ENCODE data around the gene SEC14L2. TPM values are rescaled to one million over a fixed set of nuclear protein-coding genes. Genes with fewer than 3 reads are reported as not detected.

The SEC14L2 gene
- total RNA-seq, 1 donor from 2014 or later, result 10.8 TPM

DNA sequence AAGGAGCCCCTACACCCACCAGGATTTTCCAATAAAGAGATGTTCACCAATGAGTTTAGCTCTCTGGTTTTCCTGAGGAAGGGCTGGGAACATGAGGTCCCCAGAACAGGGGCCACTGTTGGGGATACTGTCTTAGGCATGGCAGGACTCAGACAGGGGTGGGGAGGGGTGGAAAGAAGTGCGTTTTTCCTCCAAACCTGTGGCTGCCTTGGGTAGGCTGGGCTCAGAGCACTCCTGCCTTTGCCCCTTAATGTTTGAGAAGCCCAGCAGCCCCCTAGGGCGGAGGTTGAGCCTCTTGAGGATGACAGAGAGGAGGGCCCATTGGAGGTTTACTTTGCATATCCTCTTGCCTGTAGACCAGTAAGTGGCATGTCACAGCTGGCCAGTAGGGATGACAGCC, 39.4 kb downstream of the SEC14L2 start:
- Mint-ChIP-seq H3K4me1 (peaks cover 9% of the 10 kb centered on the region), H3K4me3 (no peak overlapping the region), H3K36me3 (ENCODE audit: low read depth) (no peaks in the 10 kb centered on the region), H3K27me3 (ENCODE audit: low read depth) (peaks cover 5% of the 10 kb centered on the region), H3K9me3 (no peaks in the 10 kb centered on the region), H3K27ac (ENCODE audit: unreplicated experiment) (no peak overlapping the region)
- TF ChIP-seq, protein P1, sequence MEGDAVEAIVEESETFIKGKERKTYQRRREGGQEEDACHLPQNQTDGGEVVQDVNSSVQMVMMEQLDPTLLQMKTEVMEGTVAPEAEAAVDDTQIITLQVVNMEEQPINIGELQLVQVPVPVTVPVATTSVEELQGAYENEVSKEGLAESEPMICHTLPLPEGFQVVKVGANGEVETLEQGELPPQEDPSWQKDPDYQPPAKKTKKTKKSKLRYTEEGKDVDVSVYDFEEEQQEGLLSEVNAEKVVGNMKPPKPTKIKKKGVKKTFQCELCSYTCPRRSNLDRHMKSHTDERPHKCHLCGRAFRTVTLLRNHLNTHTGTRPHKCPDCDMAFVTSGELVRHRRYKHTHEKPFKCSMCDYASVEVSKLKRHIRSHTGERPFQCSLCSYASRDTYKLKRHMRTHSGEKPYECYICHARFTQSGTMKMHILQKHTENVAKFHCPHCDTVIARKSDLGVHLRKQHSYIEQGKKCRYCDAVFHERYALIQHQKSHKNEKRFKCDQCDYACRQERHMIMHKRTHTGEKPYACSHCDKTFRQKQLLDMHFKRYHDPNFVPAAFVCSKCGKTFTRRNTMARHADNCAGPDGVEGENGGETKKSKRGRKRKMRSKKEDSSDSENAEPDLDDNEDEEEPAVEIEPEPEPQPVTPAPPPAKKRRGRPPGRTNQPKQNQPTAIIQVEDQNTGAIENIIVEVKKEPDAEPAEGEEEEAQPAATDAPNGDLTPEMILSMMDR (conservative IDR thresholded peaks at IDR 0.05), result no peak
- no peak for DNase-seq (ENCODE audit: low read depth, low spot score)

DNA sequence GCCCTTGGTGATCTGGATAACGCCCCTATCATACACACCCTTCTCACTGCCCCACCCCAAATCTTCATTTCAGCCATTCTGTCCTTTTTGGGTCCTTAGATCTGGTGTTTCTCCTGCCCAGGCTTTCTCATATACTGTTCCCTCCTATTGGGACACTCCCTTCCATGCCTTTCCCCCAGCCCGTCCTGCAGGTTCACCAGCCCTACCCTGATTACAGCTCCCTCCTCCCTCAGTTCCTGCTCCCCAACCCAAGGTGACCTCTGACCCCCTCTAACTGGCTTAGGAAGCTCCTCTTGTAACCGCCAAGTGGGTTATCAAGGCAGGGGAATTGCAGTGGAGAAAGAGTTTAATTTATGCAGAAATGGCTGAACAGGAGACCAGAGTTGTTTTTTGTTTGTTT, 41.7 kb downstream of the SEC14L2 start:
- Mint-ChIP-seq H3K36me3 (ENCODE audit: low read depth) (no peaks in the 10 kb centered on the region), H3K4me3 (no peak overlapping the region), H3K9me3 (no peaks in the 10 kb centered on the region), H3K27me3 (ENCODE audit: low read depth) (peaks cover 5% of the 10 kb centered on the region), H3K4me1 (peaks cover 9% of the 10 kb centered on the region), H3K27ac (ENCODE audit: unreplicated experiment) (peak overlapping the region; percentile 60)
- TF ChIP-seq, protein P1 (conservative IDR thresholded peaks at IDR 0.05), result no peak
- DNase-seq (ENCODE audit: low read depth, low spot score), result no peak

DNA sequence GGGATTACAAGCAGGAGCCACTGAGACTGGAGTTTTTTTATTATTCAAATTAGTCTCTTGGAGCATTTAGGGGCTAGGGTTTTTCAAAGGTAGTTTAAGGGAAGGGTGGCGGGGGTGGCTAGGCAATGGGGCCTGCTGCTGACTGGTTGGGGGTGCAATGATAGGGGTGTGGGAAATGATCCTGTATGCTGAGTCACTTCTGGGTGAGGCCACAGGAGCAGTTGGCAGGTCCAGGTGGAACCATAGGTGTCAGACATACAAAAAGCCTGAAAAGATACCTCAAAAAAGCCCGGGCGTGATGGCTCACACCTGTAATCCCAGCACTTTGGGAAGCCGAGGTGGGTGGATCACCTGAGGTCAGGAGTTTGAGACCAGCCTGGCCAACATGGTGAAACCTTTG, 42.4 kb downstream of the SEC14L2 start:
- H3K36me3 Mint-ChIP-seq (ENCODE audit: low read depth), result no peaks in the 10 kb centered on the region
- H3K4me1 Mint-ChIP-seq, result peaks cover 9% of the 10 kb centered on the region
- no peaks in the 10 kb centered on the region for H3K9me3 Mint-ChIP-seq
- peaks cover 5% of the 10 kb centered on the region for H3K27me3 Mint-ChIP-seq (ENCODE audit: low read depth)
- TF ChIP-seq, protein P1 (conservative IDR thresholded peaks at IDR 0.05), result no peak
- no peak overlapping the region for H3K4me3 Mint-ChIP-seq
- H3K27ac Mint-ChIP-seq (ENCODE audit: unreplicated experiment), result no peak overlapping the region
- DNase-seq (ENCODE audit: low read depth, low spot score), result no peak

DNA sequence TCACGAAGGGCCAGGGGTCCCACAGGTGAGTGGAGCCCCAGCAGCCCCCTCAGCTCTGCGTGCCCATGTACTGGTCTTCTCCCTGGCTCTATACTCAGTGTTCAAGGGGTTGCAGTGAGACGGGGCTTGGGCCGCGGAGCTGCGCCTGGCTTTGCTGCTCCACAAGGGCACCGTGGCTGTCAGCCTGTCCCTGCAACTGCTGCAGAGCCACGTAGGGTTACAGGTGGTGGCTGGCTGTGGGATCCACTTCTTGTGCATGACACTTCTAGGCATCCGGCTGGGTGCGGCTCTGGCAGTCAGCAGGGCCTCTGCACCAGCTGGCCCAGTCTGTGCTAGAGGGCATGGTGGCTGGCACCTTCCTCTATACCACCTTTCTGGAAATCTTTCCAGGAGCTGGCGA, 43.0 kb downstream of the SEC14L2 start:
- Mint-ChIP-seq H3K27me3 (ENCODE audit: low read depth) (peaks cover 5% of the 10 kb centered on the region), H3K27ac (ENCODE audit: unreplicated experiment) (no peak overlapping the region), H3K4me3 (no peak overlapping the region), H3K4me1 (peaks cover 12% of the 10 kb centered on the region), H3K36me3 (ENCODE audit: low read depth) (no peaks in the 10 kb centered on the region), H3K9me3 (no peaks in the 10 kb centered on the region)
- TF ChIP-seq, protein P1 (conservative IDR thresholded peaks at IDR 0.05), result no peak
- DNase-seq (ENCODE audit: low read depth, low spot score), result no peak

DNA sequence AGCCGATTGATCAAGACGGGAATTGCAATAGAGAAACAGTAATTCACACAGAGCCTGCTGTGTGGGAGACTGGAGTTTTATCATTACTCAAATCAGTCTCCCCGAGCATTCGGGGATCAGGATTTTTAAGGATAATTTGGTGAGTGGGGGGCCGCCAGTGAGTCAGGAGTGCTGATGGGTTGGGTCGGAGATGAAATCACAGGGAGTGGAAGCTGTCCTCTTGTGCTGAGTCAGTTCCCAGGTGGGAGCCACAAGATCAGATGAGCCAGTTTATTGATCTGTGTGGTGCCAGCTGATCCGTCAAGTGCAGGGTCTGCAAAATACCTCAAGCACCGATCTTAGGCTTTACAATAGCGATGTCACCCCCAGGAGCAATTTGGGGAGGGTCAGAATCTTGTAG, 44.3 kb downstream of the SEC14L2 start:
- TF ChIP-seq, protein P1 (conservative IDR thresholded peaks at IDR 0.05), result no peak
- Mint-ChIP-seq H3K4me3 (no peak overlapping the region), H3K27me3 (ENCODE audit: low read depth) (peaks cover 5% of the 10 kb centered on the region), H3K4me1 (peaks cover 12% of the 10 kb centered on the region), H3K27ac (ENCODE audit: unreplicated experiment) (no peak overlapping the region), H3K36me3 (ENCODE audit: low read depth) (no peaks in the 10 kb centered on the region), H3K9me3 (no peaks in the 10 kb centered on the region)
- DNase-seq (ENCODE audit: low read depth, low spot score), result no peak
